Osteoblast (primary cell): ENCODE data around the gene MAP3K10. TPM values are rescaled to one million over a fixed set of nuclear protein-coding genes. Genes with fewer than 3 reads are reported as not detected.
A peak's percentile ranks its signal among the peaks of the same experiment; 100 is the strongest.

Source experiments
- DNase-seq: peaks from one replicate; pipeline ENCODE4 v3.0.0; 2011; ENCODE audit warnings: low spot score, mixed read lengths; ENCODE audit not compliant: insufficient read length; ENCODE audit errors: missing footprints
- H2AFZ ChIP-seq: 2 replicates; pipeline ENCODE4 v1.6.0; 2011; ENCODE audit warnings: mild to moderate bottlenecking, low read length
- H3K27ac ChIP-seq: 2 replicates; pipeline ENCODE4 v1.5.1; 2011; ENCODE audit warnings: mild to moderate bottlenecking, low read depth, low read length, moderate library complexity
- H3K27me3 ChIP-seq: 2 replicates; pipeline ENCODE4 v1.6.0; 2012; ENCODE audit warnings: mild to moderate bottlenecking, control low read depth, inconsistent platforms, low read length, moderate library complexity; ENCODE audit not compliant: insufficient read depth
- H3K36me3 ChIP-seq: 2 replicates; pipeline ENCODE4 v1.5.1; 2011; ENCODE audit warnings: mild to moderate bottlenecking, low read length, control low read depth, moderate library complexity; ENCODE audit not compliant: insufficient read depth
- H3K4me1 ChIP-seq: 2 replicates; pipeline ENCODE4 v1.5.1; 2011; ENCODE audit warnings: mild to moderate bottlenecking, low read length, control low read depth, moderate library complexity; ENCODE audit not compliant: insufficient read depth
- H3K4me2 ChIP-seq: 2 replicates; pipeline ENCODE4 v1.6.0; 2011; ENCODE audit warnings: mild to moderate bottlenecking, low read length; ENCODE audit not compliant: insufficient read depth
- H3K4me3 ChIP-seq: fragments of 200-600 bp; sonication (generic); 3 replicates; pipeline ENCODE4 v1.5.1; 2012; ENCODE audit warnings: mild to moderate bottlenecking, low read length, inconsistent platforms; ENCODE audit not compliant: insufficient read depth
- H3K79me2 ChIP-seq: 2 replicates; pipeline ENCODE4 v1.6.0; 2012; ENCODE audit warnings: mild to moderate bottlenecking, low read length, control low read depth, inconsistent platforms; ENCODE audit not compliant: insufficient read depth
- H3K9me3 ChIP-seq: 2 replicates; pipeline ENCODE4 v1.5.1; 2011; ENCODE audit warnings: low read depth, low read length, control low read depth
- H4K20me1 ChIP-seq: 2 replicates; pipeline ENCODE4 v1.6.0; 2012; ENCODE audit warnings: mild to moderate bottlenecking, low read length, control low read depth; ENCODE audit not compliant: insufficient read depth
- total RNA-seq: library from RNA; depleted of rRNA; stranded (reverse); fragments of >200 nt; gene quantifications from 2 replicates; pipeline ENCODE4 v1.2.3, GENCODE V29; 2012
- TF ChIP-seq, protein P1 (sequence below): IDR thresholded peaks from 2 replicates; pipeline ENCODE4 v1.5.1; 2011; ENCODE audit warnings: mild to moderate bottlenecking, low read depth, low read length, moderate library complexity; ENCODE audit errors: extremely low read depth

MAP3K10 gene
- total RNA-seq, 1 donor, result 9.8 TPM

DNA sequence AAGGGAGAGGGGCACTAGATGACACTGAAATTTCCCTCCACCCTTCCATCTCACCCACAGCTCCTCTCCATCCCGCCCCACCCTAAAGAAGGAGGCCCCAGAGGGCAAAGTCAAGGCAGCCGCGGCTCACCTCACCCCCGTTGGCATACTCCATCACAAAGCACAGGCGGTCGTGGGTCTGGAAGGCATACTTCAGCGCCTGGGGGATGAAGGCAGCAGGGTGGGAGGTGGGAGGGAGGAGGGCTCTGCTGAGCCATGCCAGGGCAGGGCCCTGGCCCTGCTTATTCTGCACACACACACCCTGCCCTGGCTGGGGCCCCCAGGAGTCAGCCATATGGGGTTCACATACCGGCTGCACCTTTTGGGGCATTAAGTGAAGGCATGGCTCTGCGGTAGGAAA lies 47.5 kb downstream of the MAP3K10 start:
- TF ChIP-seq, protein P1, sequence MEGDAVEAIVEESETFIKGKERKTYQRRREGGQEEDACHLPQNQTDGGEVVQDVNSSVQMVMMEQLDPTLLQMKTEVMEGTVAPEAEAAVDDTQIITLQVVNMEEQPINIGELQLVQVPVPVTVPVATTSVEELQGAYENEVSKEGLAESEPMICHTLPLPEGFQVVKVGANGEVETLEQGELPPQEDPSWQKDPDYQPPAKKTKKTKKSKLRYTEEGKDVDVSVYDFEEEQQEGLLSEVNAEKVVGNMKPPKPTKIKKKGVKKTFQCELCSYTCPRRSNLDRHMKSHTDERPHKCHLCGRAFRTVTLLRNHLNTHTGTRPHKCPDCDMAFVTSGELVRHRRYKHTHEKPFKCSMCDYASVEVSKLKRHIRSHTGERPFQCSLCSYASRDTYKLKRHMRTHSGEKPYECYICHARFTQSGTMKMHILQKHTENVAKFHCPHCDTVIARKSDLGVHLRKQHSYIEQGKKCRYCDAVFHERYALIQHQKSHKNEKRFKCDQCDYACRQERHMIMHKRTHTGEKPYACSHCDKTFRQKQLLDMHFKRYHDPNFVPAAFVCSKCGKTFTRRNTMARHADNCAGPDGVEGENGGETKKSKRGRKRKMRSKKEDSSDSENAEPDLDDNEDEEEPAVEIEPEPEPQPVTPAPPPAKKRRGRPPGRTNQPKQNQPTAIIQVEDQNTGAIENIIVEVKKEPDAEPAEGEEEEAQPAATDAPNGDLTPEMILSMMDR, result no peak
- no peaks in the 10 kb centered on the region for H3K9me3 ChIP-seq
- H4K20me1 ChIP-seq, result peaks cover 5% of the 10 kb centered on the region
- no peak overlapping the region for H3K4me2 ChIP-seq
- peak; percentile 75 for DNase-seq
- no peak overlapping the region for H3K4me3 ChIP-seq
- no peak overlapping the region for H3K27ac ChIP-seq
- H3K27me3 ChIP-seq, result no peaks in the 10 kb centered on the region
- no peaks in the 10 kb centered on the region for H3K4me1 ChIP-seq
- H3K79me2 ChIP-seq, result peaks cover 2% of the 10 kb centered on the region
- H2AFZ ChIP-seq, result no peak overlapping the region
- H3K36me3 ChIP-seq, result peaks cover 29% of the 10 kb centered on the region

- peak; percentile 49 for DNase-seq
- TF ChIP-seq, protein P1, result no peak
- Histone ChIP-seq H3K36me3 (peaks cover 29% of the 10 kb centered on the region), H3K27ac (no peak overlapping the region), H2AFZ (no peak overlapping the region), H3K4me1 (no peaks in the 10 kb centered on the region), H3K4me2 (no peak overlapping the region), H3K79me2 (peaks cover 9% of the 10 kb centered on the region), H3K9me3 (no peaks in the 10 kb centered on the region), H3K27me3 (no peaks in the 10 kb centered on the region), H3K4me3 (no peak overlapping the region), H4K20me1 (peaks cover 10% of the 10 kb centered on the region)
Measured at GRCh38 chr19:40239415-40240226, 48.4 kb downstream of the MAP3K10 start.

DNA sequence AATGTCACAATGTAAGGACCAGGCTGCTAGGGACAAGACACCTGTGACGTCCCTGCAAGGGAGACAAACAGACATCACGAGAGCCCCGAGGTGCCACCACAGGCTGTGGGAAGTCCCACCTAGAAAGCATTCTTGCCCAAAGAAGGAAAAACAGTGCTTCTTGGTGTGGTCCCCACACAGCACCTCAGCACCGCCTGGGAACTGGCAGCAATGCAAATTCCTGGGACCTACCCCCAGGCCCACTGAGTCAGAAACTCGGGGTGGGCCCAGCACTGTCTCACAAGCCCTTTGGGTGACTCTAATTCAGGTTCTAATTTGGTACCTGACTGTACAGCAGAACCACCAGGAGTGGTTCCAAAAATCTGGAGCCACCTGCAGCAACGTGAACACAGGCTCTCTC lies 49.1 kb downstream of the MAP3K10 start:
- Histone ChIP-seq H2AFZ (no peak overlapping the region), H3K27ac (no peak overlapping the region), H3K27me3 (no peaks in the 10 kb centered on the region), H3K36me3 (peaks cover 29% of the 10 kb centered on the region), H3K4me1 (no peaks in the 10 kb centered on the region), H3K4me3 (no peak overlapping the region), H3K4me2 (no peak overlapping the region), H4K20me1 (peaks cover 17% of the 10 kb centered on the region), H3K79me2 (peaks cover 15% of the 10 kb centered on the region), H3K9me3 (no peaks in the 10 kb centered on the region)
- DNase-seq, result no peak
- TF ChIP-seq, protein P1, result no peak

DNA sequence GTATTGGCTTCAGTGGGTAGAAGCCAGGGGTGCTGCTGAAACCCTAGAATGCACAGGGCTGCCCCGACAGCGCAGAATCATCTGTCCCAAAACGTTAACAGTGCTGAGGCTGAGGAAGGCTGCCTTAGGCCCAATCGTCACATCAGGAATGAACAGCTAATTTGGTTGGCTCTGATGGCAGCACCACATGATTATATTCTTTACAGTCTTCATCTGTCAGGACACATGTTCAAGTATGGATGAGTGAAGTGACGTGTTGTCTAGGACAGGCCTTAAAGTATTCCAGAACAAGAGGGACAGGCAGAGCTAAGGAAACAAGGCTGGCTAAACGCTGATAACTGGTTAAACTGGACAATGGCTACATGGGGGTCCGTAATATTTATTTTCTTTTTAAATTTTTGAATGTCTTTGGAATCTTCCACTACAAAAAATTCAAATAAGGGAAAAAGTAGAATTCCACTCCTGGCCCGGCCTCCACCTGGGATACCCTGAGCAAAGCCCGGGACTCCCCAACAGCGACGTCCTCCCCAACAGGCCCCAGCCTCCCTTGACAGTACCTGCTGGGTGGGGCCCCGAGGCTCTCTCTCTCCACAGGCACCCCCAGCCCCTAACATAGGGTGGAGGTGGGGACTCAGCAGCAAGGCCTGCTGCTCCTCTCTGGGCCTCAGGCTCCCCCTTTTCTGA lies 50.0 kb downstream of the MAP3K10 start:
- H3K36me3 ChIP-seq, result peaks cover 29% of the 10 kb centered on the region
- no peak overlapping the region for H3K4me3 ChIP-seq
- H3K4me2 ChIP-seq, result no peak overlapping the region
- H3K27me3 ChIP-seq, result no peaks in the 10 kb centered on the region
- H3K79me2 ChIP-seq, result peaks cover 20% of the 10 kb centered on the region
- H3K4me1 ChIP-seq, result no peaks in the 10 kb centered on the region
- peaks cover 22% of the 10 kb centered on the region for H4K20me1 ChIP-seq
- no peaks in the 10 kb centered on the region for H3K9me3 ChIP-seq
- DNase-seq, result peak; percentile 86
- H2AFZ ChIP-seq, result no peak overlapping the region
- TF ChIP-seq, protein P1, result no peak
- H3K27ac ChIP-seq, result no peak overlapping the region
